Endothelial cell (in vitro differentiated cells): Measurements from ENCODE around the gene ANKRD33B. TPM values are rescaled to one million over a fixed set of nuclear protein-coding genes. Genes with fewer than 3 reads are reported as not detected.
"Not testable (repeated sequence)": the region's sequence is repeated elsewhere in the genome, so short reads cannot be mapped to it uniquely, and the experiment has no call there.

Experiments used
- DNase-seq: peaks from one replicate; pipeline ENCODE4 v3.0.0; 2021; ENCODE audit warnings: low spot score
- H3K27ac Mint-ChIP-seq: one replicate; pipeline ENCODE4 v1.8.0; 2021; ENCODE audit warnings: mixed read lengths, inconsistent platforms; ENCODE audit not compliant: unreplicated experiment
- H3K27me3 Mint-ChIP-seq: one replicate; pipeline ENCODE4 v1.8.0; 2021; ENCODE audit warnings: mild to moderate bottlenecking, moderate library complexity, mixed read lengths, inconsistent platforms; ENCODE audit not compliant: unreplicated experiment
- H3K36me3 Mint-ChIP-seq: one replicate; pipeline ENCODE4 v1.8.0; 2021; ENCODE audit warnings: mild to moderate bottlenecking, low read depth, mixed read lengths, inconsistent platforms; ENCODE audit not compliant: unreplicated experiment
- H3K4me1 Mint-ChIP-seq: one replicate; pipeline ENCODE4 v1.8.0; 2021; ENCODE audit warnings: mild to moderate bottlenecking, mixed read lengths, inconsistent platforms; ENCODE audit not compliant: unreplicated experiment
- H3K4me3 Mint-ChIP-seq: one replicate; pipeline ENCODE4 v1.8.0; 2021; ENCODE audit warnings: mild to moderate bottlenecking, mixed read lengths, inconsistent platforms; ENCODE audit not compliant: unreplicated experiment
- H3K9me3 Mint-ChIP-seq: one replicate; pipeline ENCODE4 v1.8.0; 2021; ENCODE audit warnings: mixed read lengths, inconsistent platforms; ENCODE audit not compliant: unreplicated experiment
- total RNA-seq: library from RNA; stranded (reverse); fragmentation: NEBNext Ultra II Directional; extraction: Animal tissue kit (Norgen Biotek cat#: 25700); gene quantifications from one replicate; pipeline ENCODE4 v1.2.1, GENCODE V29; 2021; ENCODE audit not compliant: unreplicated experiment
- TF ChIP-seq, protein P1 (sequence below): fragments of 200-600 bp; sonication (generic); IDR thresholded peaks from one replicate; pipeline ENCODE4 v1.5.0; 2021; ENCODE audit warnings: antibody characterized with exemption; ENCODE audit not compliant: unreplicated experiment

ANKRD33B gene
- total RNA-seq, 1 donor from 2014 or later, result 7.0 TPM

DNA sequence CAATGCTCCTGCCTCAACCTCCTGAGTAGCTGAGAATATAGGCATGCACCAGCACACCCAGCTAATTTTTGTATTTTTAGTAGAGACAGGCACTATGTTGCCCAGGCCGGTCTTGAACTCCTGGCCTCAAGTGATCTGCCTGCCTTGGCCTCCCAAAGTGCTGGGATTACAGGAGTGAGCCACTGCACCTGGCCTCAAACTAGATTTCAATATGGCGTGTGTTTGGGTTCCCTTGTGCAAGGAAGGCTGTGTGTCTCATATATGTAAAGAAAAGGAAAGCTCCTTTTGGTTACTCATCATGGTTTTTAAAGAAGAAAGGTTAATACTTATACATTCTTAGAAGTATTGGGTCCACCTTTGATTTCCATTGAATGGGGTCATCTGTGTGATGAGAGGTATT lies 70.7 kb downstream of the ANKRD33B start:
- TF ChIP-seq, protein P1, sequence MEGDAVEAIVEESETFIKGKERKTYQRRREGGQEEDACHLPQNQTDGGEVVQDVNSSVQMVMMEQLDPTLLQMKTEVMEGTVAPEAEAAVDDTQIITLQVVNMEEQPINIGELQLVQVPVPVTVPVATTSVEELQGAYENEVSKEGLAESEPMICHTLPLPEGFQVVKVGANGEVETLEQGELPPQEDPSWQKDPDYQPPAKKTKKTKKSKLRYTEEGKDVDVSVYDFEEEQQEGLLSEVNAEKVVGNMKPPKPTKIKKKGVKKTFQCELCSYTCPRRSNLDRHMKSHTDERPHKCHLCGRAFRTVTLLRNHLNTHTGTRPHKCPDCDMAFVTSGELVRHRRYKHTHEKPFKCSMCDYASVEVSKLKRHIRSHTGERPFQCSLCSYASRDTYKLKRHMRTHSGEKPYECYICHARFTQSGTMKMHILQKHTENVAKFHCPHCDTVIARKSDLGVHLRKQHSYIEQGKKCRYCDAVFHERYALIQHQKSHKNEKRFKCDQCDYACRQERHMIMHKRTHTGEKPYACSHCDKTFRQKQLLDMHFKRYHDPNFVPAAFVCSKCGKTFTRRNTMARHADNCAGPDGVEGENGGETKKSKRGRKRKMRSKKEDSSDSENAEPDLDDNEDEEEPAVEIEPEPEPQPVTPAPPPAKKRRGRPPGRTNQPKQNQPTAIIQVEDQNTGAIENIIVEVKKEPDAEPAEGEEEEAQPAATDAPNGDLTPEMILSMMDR, result no peak

DNA sequence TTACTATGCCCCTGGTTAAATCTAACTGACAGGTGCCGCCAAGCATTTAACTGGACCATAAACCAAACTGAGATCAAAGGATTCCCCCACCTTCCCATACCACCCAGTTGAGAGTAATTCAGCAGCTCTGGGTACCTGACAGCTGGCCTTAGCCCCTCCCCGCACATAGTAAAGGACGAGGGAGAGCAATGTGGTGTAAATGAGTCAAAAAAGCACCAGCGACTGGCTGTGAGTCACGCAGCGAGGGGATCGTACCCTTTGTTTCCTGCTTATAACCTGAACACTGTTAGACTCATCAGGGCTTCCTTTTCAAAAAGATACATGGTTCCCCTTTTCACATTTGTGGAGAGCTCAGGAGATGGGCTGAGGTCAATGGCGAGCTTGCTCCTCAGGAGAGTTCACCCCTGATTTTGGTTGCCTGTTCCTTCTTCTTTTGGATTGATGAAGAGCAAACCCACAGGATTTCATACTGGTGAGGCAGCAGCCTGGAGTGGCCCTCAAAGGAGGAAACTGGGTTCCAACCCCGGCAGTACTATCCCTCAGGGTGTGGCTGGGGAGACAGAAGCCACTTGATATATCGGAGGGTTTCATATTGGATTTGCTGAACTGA lies 71.5 kb downstream of the ANKRD33B start:
- peaks cover 4% of the 10 kb centered on the region for H3K27me3 Mint-ChIP-seq
- H3K27ac Mint-ChIP-seq, result no peak overlapping the region
- H3K4me3 Mint-ChIP-seq, result no peak overlapping the region
- peaks cover 17% of the 10 kb centered on the region for H3K4me1 Mint-ChIP-seq
- no peaks in the 10 kb centered on the region for H3K36me3 Mint-ChIP-seq
- no peaks in the 10 kb centered on the region for H3K9me3 Mint-ChIP-seq
- TF ChIP-seq, protein P1, result no peak
- no peak for DNase-seq

More for the DNA sequence above, 70.7 kb downstream of the ANKRD33B start:
- Mint-ChIP-seq H3K9me3 (no peaks in the 10 kb centered on the region), H3K4me3 (no peak overlapping the region), H3K27me3 (peaks cover 4% of the 10 kb centered on the region), H3K27ac (no peak overlapping the region), H3K36me3 (no peaks in the 10 kb centered on the region), H3K4me1 (peaks cover 17% of the 10 kb centered on the region)
- DNase-seq, result no peak

DNA sequence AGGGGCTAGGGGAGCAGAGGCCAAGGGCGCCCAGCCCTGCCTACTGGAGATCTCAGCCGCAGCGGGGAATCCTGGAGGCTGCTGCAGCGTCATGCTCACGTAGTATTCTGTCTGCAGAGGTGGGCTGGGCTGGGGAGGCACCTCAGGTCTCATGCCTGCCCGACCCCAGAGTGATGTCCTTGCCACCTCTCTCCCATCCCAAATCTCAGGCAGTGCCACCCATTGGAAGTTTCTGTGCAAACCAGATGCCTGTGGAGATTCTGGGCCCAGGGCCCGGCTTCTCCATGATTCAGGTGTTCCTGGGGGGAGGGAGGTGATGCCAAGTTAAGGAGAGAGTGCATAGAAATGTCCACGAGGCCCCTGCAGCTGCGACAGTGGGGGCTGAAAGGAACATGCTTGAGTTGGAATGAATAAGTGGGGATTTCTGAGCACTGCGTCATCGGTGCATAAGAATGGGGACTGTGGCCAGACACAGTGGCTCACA lies 72.0 kb downstream of the ANKRD33B start:
- no peak for DNase-seq
- Mint-ChIP-seq H3K36me3 (no peaks in the 10 kb centered on the region), H3K9me3 (no peaks in the 10 kb centered on the region), H3K4me3 (no peak overlapping the region), H3K27ac (no peak overlapping the region), H3K27me3 (peaks cover 4% of the 10 kb centered on the region), H3K4me1 (peaks cover 17% of the 10 kb centered on the region)
- TF ChIP-seq, protein P1, result no peak

DNA sequence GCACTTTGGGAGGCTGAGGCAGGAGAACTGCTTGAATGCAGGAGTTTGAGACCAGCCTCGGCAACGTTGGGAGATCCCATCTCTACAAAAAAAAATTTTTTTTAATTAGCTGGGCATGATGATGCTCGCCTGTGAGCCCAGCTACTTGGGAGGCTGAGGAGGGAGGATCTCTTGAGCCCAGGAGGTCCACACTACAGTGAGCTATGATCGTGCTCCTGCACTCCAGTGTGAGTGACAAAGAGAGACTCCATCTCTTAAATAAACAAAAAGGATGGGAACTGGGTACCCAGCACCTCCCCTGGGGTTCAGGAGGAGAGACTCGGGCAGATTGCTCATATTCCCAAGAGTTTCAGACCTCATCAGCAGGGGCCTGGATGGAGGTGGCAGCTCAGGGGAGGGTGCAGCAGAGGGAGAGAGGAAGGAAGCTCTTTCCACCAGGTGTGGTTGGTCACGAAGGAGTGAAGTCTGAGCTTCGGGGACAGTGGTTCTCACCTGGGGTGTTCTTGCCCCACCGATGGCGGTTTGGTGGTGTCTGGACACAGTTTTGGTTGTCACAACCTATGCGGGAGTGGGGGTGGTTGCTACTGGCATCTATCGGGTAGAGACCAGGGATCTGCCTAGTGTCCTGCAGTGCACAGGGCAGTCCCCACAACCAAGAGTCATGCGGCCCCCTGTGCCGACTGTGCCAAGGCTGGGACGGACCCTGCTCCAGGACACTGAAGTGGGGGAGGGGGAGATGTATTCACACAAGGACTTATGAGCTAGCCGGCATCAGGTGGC lies 72.7 kb downstream of the ANKRD33B start:
- H3K4me3 Mint-ChIP-seq, result no peak overlapping the region
- DNase-seq, result no peak
- H3K27me3 Mint-ChIP-seq, result peaks cover 7% of the 10 kb centered on the region
- H3K9me3 Mint-ChIP-seq, result no peaks in the 10 kb centered on the region
- peaks cover 17% of the 10 kb centered on the region for H3K4me1 Mint-ChIP-seq
- H3K27ac Mint-ChIP-seq, result no peak overlapping the region
- TF ChIP-seq, protein P1, result no peak
- H3K36me3 Mint-ChIP-seq, result no peaks in the 10 kb centered on the region

DNA sequence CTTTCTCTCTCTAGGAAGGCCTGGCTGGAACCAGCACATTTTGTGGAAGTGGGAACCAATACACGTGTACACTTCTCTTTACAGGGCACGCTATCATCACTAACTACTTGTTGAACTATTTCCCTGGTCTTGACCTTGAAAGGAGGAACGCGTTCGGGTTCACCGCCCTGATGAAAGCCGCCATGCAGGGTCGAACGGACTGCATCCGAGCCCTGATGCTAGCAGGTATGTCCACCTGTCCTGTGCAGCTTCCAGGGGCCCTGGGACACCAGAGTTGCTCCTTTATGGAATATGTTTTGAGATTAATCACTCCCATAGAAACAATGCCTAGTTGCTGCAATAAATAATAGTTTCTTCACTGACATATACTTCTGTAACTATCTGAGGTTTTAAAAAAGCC lies 74.1 kb downstream of the ANKRD33B start:
- Mint-ChIP-seq H3K36me3 (no peaks in the 10 kb centered on the region), H3K27me3 (peaks cover 9% of the 10 kb centered on the region), H3K9me3 (no peaks in the 10 kb centered on the region), H3K4me1 (peaks cover 17% of the 10 kb centered on the region), H3K27ac (no peak overlapping the region), H3K4me3 (no peak overlapping the region)
- no peak for DNase-seq
- TF ChIP-seq, protein P1, result no peak

DNA sequence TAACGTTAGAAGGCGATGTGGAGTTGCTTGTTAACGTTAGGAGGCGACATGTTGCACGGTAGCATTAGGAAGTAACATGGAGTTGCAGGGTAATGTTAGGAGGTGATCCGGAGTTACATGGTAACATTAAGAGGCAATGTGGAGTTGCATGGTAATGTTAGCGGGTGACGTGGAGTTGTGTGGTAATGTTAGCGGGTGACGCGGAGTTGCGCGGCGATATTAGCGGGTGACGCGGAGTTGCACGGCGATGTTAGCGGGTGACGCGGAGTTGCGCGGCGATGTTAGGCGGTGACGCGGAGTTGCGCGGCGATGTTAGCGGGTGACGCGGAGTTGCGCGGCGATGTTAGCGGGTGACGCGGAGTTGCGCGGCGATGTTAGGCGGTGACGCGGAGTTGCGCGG lies 74.9 kb downstream of the ANKRD33B start:
- not testable (repeated sequence) for H3K27ac Mint-ChIP-seq, H3K36me3 Mint-ChIP-seq, H3K4me3 Mint-ChIP-seq, H3K27me3 Mint-ChIP-seq, DNase-seq, H3K9me3 Mint-ChIP-seq
- peaks cover 14% of the 10 kb centered on the region for H3K4me1 Mint-ChIP-seq
